H9 (cell line): ENCODE measurements around the gene PFDN1. TPM values are rescaled to one million over a fixed set of nuclear protein-coding genes. Genes with fewer than 3 reads are reported as not detected.

ENCODE experiments used
- DNase-seq: peaks from one replicate; pipeline ENCODE4 v3.0.0-alpha.2; 2017
- H2AFZ ChIP-seq: one replicate; pipeline ENCODE4 v1.6.1; 2013; ENCODE audit warnings: mild to moderate bottlenecking, low read length, control low read depth, moderate library complexity
- H2AK5ac ChIP-seq: 2 replicates; pipeline ENCODE4 v1.6.1; 2013; ENCODE audit warnings: low read length, control low read depth, mixed read lengths; ENCODE audit not compliant: insufficient read length
- H2BK120ac ChIP-seq: one replicate; pipeline ENCODE4 v1.6.1; 2013; ENCODE audit warnings: low read depth, mild to moderate bottlenecking, low read length, control low read depth, inconsistent platforms; ENCODE audit not compliant: poor library complexity, severe bottlenecking
- H2BK12ac ChIP-seq: 2 replicates; pipeline ENCODE4 v1.6.1; 2013; ENCODE audit warnings: low read length, control low read depth, mixed read lengths, low read depth; ENCODE audit not compliant: insufficient read length
- H2BK15ac ChIP-seq: 2 replicates; pipeline ENCODE4 v1.6.1; 2013; ENCODE audit warnings: low read depth, low read length, control low read depth
- H2BK20ac ChIP-seq: one replicate; pipeline ENCODE4 v1.6.1; 2013; ENCODE audit warnings: low read depth, mild to moderate bottlenecking, low read length, control low read depth, inconsistent platforms; ENCODE audit not compliant: poor library complexity, severe bottlenecking
- H2BK5ac ChIP-seq: 2 replicates; pipeline ENCODE4 v1.6.1; 2013; ENCODE audit warnings: low read length, control low read depth, mixed read lengths; ENCODE audit not compliant: insufficient read length
- H3K14ac ChIP-seq: 2 replicates; pipeline ENCODE4 v1.6.1; 2013; ENCODE audit warnings: low read length, control low read depth; ENCODE audit not compliant: insufficient read depth
- H3K18ac ChIP-seq: 2 replicates; pipeline ENCODE4 v1.6.1; 2013; ENCODE audit warnings: low read depth, mild to moderate bottlenecking, mixed read lengths, low read length, control low read depth; ENCODE audit not compliant: insufficient read length
- H3K23ac ChIP-seq: 2 replicates; pipeline ENCODE4 v1.6.1; 2013; ENCODE audit warnings: low read length, control low read depth, mixed read lengths, low read depth; ENCODE audit not compliant: insufficient read length
- H3K23me2 ChIP-seq: 2 replicates; pipeline ENCODE4 v1.6.1; 2013; ENCODE audit warnings: low read depth, mild to moderate bottlenecking, mixed read lengths, low read length, control low read depth; ENCODE audit not compliant: insufficient read length, poor library complexity, severe bottlenecking
- H3K27ac ChIP-seq: 2 replicates; pipeline ENCODE4 v1.5.1; 2013; ENCODE audit warnings: low read length, control low read depth, mixed read lengths, low read depth; ENCODE audit not compliant: insufficient read length
- H3K27me3 ChIP-seq: 2 replicates; pipeline ENCODE4 v1.6.1; 2013; ENCODE audit warnings: low read length, control low read depth, inconsistent platforms; ENCODE audit not compliant: insufficient read depth
- H3K4ac ChIP-seq: 2 replicates; pipeline ENCODE4 v1.6.1; 2013; ENCODE audit warnings: low read depth, mild to moderate bottlenecking, control low read depth, inconsistent platforms, low read length, moderate library complexity
- H3K4me1 ChIP-seq: 2 replicates; pipeline ENCODE4 v1.6.1; 2013; ENCODE audit warnings: low read length, control low read depth, inconsistent platforms; ENCODE audit not compliant: insufficient read depth
- H3K4me2 ChIP-seq: 2 replicates; pipeline ENCODE4 v1.6.1; 2013; ENCODE audit warnings: low read length, control low read depth, mixed read lengths; ENCODE audit not compliant: insufficient read length, insufficient read depth
- H3K56ac ChIP-seq: 2 replicates; pipeline ENCODE4 v1.6.1; 2013; ENCODE audit warnings: low read depth, mild to moderate bottlenecking, mixed read lengths, low read length, control low read depth; ENCODE audit not compliant: insufficient read length
- H3K79me1 ChIP-seq: 2 replicates; pipeline ENCODE4 v1.6.1; 2013; ENCODE audit warnings: low read depth, mild to moderate bottlenecking, moderate library complexity, low read length, control low read depth, inconsistent platforms; ENCODE audit not compliant: insufficient read depth, poor library complexity, severe bottlenecking
- H3K79me2 ChIP-seq: 2 replicates; pipeline ENCODE4 v1.6.1; 2013; ENCODE audit warnings: low read length, control low read depth, inconsistent platforms; ENCODE audit not compliant: insufficient read depth
- H3K9ac ChIP-seq: 2 replicates; pipeline ENCODE4 v1.6.1; 2013; ENCODE audit warnings: low read length, control low read depth, mixed read lengths; ENCODE audit not compliant: insufficient read length; ENCODE audit errors: extremely low read depth
- H3K9me3 ChIP-seq: one replicate; pipeline ENCODE4 v1.6.1; 2013; ENCODE audit warnings: low read depth, low read length, inconsistent platforms; ENCODE audit not compliant: control insufficient read depth
- H3T11ph ChIP-seq: one replicate; pipeline ENCODE4 v1.6.1; 2013; ENCODE audit warnings: mild to moderate bottlenecking, low read length, control low read depth, inconsistent platforms
- H4K20me1 ChIP-seq: one replicate; pipeline ENCODE4 v1.6.1; 2013; ENCODE audit not compliant: control insufficient read depth, insufficient read length, insufficient read depth
- H4K5ac ChIP-seq: 2 replicates; pipeline ENCODE4 v1.6.1; 2013; ENCODE audit warnings: low read depth, mild to moderate bottlenecking, mixed read lengths, low read length, control low read depth; ENCODE audit not compliant: insufficient read length
- H4K8ac ChIP-seq: replicated peaks from 2 replicates; pipeline ENCODE4 v1.6.1; 2013; ENCODE audit warnings: low read length, control low read depth, mixed read lengths, low read depth; ENCODE audit not compliant: insufficient read length
- H4K91ac ChIP-seq: 2 replicates; pipeline ENCODE4 v1.6.1; 2013; ENCODE audit warnings: low read depth, mild to moderate bottlenecking, moderate library complexity, mixed read lengths, low read length, control low read depth; ENCODE audit not compliant: insufficient read length
- H3K27ac Mint-ChIP-seq, 3 experiments: 2 replicates in 2 of 3; 3 replicates in 1 of 3; pipeline ENCODE4 v1.8.0; 2020 to 2021; ENCODE audit warnings: mixed read lengths in 3 of 3, mild to moderate bottlenecking in 1 of 3, moderate library complexity in 1 of 3
- H3K27me3 Mint-ChIP-seq: 2 replicates; pipeline ENCODE4 v1.8.0; 2021; ENCODE audit warnings: low read depth, mild to moderate bottlenecking, moderate library complexity, mixed read lengths
- H3K36me3 Mint-ChIP-seq, 3 experiments: 2 replicates in 2 of 3; 3 replicates in 1 of 3; pipeline ENCODE4 v1.8.0; 2020 to 2021; ENCODE audit warnings: low read depth in 3 of 3, mixed read lengths in 3 of 3; ENCODE audit not compliant: insufficient read depth in 1 of 3
- H3K4me1 Mint-ChIP-seq, 2 experiments: 2 replicates each; pipeline ENCODE4 v1.8.0; 2020; ENCODE audit warnings: mixed read lengths in 2 of 2
- H3K4me3 Mint-ChIP-seq, 2 experiments: 2 replicates in 1 of 2; 3 replicates in 1 of 2; pipeline ENCODE4 v1.8.0; 2020 to 2021; ENCODE audit warnings: mild to moderate bottlenecking in 2 of 2, mixed read lengths in 2 of 2, moderate library complexity in 1 of 2
- H3K9me3 Mint-ChIP-seq, 2 experiments: 2 replicates in 1 of 2; 3 replicates in 1 of 2; pipeline ENCODE4 v1.8.0; 2020; ENCODE audit warnings: mild to moderate bottlenecking in 2 of 2, mixed read lengths in 2 of 2, moderate library complexity in 1 of 2
- WGBS: extraction: QIAGEN DNeasy Blood & Tissue Kit; methylation state at CpG from one replicate; pipeline ENCODE4 v1.1.7; 2013; ENCODE audit warnings: missing lambda C conversion rate, low lambda C conversion rate, mixed read lengths; ENCODE audit not compliant: insufficient read length; ENCODE audit errors: extremely low coverage; 5-methylcytosine and 5-hydroxymethylcytosine counted together
- total RNA-seq: library from RNA; stranded (reverse); gene quantifications from 2 replicates; pipeline ENCODE4 v1.2.1, GENCODE V29; 2021
- TF ChIP-seq, protein P1 (sequence below): fragments of 200-600 bp; sonication (generic); conservative IDR thresholded peaks from 3 replicates; pipeline ENCODE4 v1.8.0; 2021; ENCODE audit warnings: antibody characterized with exemption, mild to moderate bottlenecking

The PFDN1 gene
- total RNA-seq, 1 experiment from 2014 or later = 58.3 TPM

DNA sequence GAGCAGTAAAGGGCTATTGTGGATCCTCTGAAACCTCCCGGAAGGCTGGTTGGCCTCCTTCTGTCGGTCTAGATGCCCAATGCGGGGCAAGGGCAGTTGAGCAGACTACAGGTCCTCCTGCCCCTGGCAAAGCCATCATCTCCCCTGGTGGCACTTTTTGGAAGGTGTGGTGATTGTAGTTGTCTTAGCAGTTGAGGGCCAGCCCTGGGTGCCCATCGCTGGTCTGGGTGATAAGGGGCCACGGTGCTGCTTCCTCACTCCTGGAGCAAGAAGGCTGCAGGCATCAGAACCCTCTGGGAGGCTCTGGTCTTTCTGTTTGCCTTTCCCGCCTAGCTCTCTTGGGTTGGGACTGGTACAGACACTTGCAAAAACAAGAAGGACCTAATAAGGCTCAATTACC is 64.1 kb downstream of the PFDN1 start:
- Histone ChIP-seq H3K9ac (no peak overlapping the region), H3K4me1 (peaks cover 5% of the 10 kb centered on the region; the same call in 1 of the 2 replicates), H4K91ac (no peak overlapping the region), H3T11ph (no peak overlapping the region), H2AFZ (no peak overlapping the region), H2AK5ac (no peak overlapping the region), H2BK5ac (no peak overlapping the region), H3K56ac (no peak overlapping the region), H3K4ac (no peak overlapping the region), H3K18ac (no peak overlapping the region), H4K5ac (no peak overlapping the region), H3K27ac (no peak overlapping the region), H3K23me2 (no peaks in the 10 kb centered on the region), H3K14ac (no peak overlapping the region), H3K27me3 (no peaks in the 10 kb centered on the region), H4K20me1 (no peaks in the 10 kb centered on the region), H2BK120ac (no peak overlapping the region), H3K79me1 (no peaks in the 10 kb centered on the region), H3K4me2 (no peak overlapping the region), H3K9me3 (no peaks in the 10 kb centered on the region), H2BK12ac (no peak overlapping the region), H3K79me2 (no peaks in the 10 kb centered on the region), H2BK20ac (no peak overlapping the region), H2BK15ac (no peak overlapping the region), H4K8ac (no peak overlapping the region), H3K23ac (no peak overlapping the region)
- H3K4me1 Mint-ChIP-seq = peaks cover 17 to 20% of the 10 kb centered on the region in 2 experiments
- H3K36me3 Mint-ChIP-seq = no peaks in the 10 kb centered on the region
- WGBS = no CpG with 5 or more reads among the region's 6 CpGs
- H3K4me3 Mint-ChIP-seq = no peak overlapping the region
- H3K27me3 Mint-ChIP-seq = no peaks in the 10 kb centered on the region
- DNase-seq = no peak
- H3K27ac Mint-ChIP-seq = no peak overlapping the region
- TF ChIP-seq, protein P1, sequence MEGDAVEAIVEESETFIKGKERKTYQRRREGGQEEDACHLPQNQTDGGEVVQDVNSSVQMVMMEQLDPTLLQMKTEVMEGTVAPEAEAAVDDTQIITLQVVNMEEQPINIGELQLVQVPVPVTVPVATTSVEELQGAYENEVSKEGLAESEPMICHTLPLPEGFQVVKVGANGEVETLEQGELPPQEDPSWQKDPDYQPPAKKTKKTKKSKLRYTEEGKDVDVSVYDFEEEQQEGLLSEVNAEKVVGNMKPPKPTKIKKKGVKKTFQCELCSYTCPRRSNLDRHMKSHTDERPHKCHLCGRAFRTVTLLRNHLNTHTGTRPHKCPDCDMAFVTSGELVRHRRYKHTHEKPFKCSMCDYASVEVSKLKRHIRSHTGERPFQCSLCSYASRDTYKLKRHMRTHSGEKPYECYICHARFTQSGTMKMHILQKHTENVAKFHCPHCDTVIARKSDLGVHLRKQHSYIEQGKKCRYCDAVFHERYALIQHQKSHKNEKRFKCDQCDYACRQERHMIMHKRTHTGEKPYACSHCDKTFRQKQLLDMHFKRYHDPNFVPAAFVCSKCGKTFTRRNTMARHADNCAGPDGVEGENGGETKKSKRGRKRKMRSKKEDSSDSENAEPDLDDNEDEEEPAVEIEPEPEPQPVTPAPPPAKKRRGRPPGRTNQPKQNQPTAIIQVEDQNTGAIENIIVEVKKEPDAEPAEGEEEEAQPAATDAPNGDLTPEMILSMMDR = no peak
- H3K9me3 Mint-ChIP-seq = no peaks in the 10 kb centered on the region
